Sigmoid colon (tissue), 4 donors: ENCODE results near the gene CAMTA1.

ENCODE experiments used
- CTCF ChIP-seq, 4 experiments: fragments of 450-650 bp in 3 of 4; fragments of 200-600 bp in 1 of 4; IDR thresholded peaks; one replicate each; pipeline ENCODE4 v1.5.1; 2016 to 2019; ENCODE audit warnings: antibody characterized with exemption in 4 of 4, mild to moderate bottlenecking in 3 of 4, moderate library complexity in 2 of 4
- POLR2A ChIP-seq, 2 donors: fragments of 450-650 bp; IDR thresholded peaks; one replicate each; pipeline ENCODE4 v1.6.1; 2016; ENCODE audit warnings: antibody characterized with exemption in 2 of 2, mild to moderate bottlenecking in 2 of 2, moderate library complexity in 2 of 2
- POLR2AphosphoS5 ChIP-seq, 4 donors: sonication (generic); formaldehyde crosslinking; IDR thresholded peaks; one replicate each; pipeline ENCODE4 v1.6.1; 2017; ENCODE audit warnings: antibody characterized with exemption in 4 of 4

DNA sequence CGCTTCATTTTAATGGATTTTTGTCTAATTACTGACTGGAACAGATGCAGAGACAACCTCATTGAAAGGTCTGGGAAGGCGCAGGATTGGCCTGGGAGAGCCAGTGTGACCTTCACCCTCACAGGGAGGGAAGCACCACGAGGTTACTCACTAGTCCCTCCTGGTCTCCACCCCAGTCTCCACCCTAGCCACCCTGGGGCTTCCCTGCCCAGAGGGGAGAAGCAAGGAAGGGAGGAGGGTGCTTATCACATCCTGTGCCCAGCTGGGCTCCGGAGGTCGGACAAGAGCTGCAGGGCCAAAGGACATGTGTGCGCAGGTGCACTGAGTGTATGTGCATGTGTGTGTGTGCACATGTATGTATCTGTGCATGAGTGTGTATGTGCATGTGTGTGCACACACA is 765.7 kb downstream of the CAMTA1 start:
- TF ChIP-seq POLR2A (IDR thresholded peaks at IDR 0.05) (no peak), POLR2AphosphoS5 (IDR thresholded peaks at IDR 0.05) (no peak), CTCF (IDR thresholded peaks at IDR 0.05) (no peak)
